Vein endothelial cell (primary cell): ENCODE data around the gene TMOD2. TPM values are rescaled to one million over a fixed set of nuclear protein-coding genes. Genes with fewer than 3 reads are reported as not detected.

Experiments used
- small RNA-seq: library from RNA; depleted of rRNA; stranded (forward); fragments of <200 nt; gene quantifications from one replicate; pipeline ENCODE3, GENCODE V24; 2012
- total RNA-seq: library from RNA; depleted of rRNA; stranded (reverse); fragments of >200 nt; gene quantifications from 2 replicates; pipeline ENCODE4 v1.2.3, GENCODE V29; 2012

TMOD2 gene
- total RNA-seq: 10.5 and 11.9 TPM in 2 replicates

GRCh38 chr15:51750792-51751696 lies at the start of gene TMOD2:
Gene TMOD2 (plus strand): TSS chr15:51751597. CDS start chr15:51766442, 14,845 bp downstream.

GRCh38 chr15:51737522-51738305 lies 13.7 kb upstream of the TMOD2 start, which contains the start of gene LYSMD2:
Gene LYSMD2 (minus strand): TSS chr15:51737655. CDS start chr15:51737622, 33 bp downstream.

DNA sequence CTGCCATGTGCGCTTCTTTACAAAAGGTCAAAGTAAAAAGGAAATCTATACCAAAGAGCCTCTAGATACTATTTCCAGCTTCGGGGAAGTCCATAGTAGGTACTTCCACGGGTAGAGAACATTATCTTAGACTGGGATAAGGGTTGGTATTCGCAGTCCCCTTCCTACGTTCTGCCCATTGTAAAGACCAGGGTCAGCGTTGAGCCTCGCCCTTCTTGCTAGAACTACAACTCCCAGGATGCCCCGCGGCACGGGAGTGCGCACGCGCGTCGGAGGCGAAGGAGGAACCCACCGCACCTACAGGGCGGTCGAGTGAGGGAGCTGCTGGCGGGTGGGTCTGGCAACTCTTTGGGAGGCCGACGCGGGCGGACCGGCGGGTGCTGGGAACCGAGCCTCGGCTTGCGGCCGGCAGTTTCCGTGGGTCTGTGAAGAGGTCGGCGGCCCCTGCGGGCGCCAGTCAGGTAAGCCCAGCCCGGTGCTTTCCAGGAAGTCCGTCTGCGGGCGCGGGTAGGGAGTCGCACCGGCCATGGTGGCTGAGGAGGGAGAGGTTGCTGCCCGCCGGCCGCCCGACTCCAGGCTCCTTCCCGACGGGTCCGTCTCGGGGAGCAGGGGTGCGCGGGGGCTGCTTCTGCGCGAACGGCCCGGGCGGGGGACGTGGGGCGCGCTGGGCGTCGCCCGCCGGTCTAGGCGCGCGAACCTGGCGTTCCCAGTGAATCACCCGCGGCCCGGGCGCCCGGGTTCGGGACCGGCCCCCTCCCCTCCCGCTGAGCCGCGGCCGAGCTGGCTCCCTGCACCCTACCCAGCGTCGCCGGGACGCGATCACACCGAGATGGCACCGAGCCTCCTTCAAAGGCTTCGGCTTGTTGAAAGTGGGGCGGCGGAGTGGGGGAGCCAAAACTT lies 78.2 kb downstream of the TMOD2 start, which contains the start of gene TMOD3:
Gene TMOD3 (plus strand): TSS at position 278 of the 900 bp plus-strand sequence. CDS start 33,232 bp downstream, outside the sequence.

Small RNA genes lying within 50 kb of the gene (small RNA-seq; reads per million reads assigned to genes)
- gene AC090971.5 (not detected), gene RF00017 (not detected)

Other genes starting within 250 kb of the TMOD2 start
- 11.8 and 15.2 TPM in 2 replicates for gene DMXL2, start 128.8 kb upstream of the TMOD2 start, total RNA-seq
- gene SCG3, start 70.1 kb upstream of the TMOD2 start, total RNA-seq: 0.10 TPM in 1 of 2 replicates, not detected in the other
- 11.4 and 13.2 TPM in 2 replicates for gene LYSMD2, start 13.9 kb upstream of the TMOD2 start, total RNA-seq
- 79.0 and 80.4 TPM in 2 replicates for gene TMOD3, start 78.1 kb downstream of the TMOD2 start, total RNA-seq
- 14.7 and 24.3 TPM in 2 replicates for gene LEO1, start 220.2 kb downstream of the TMOD2 start, total RNA-seq